Panc1 (cell line): ENCODE data around the gene WNT3A. TPM values are rescaled to one million over a fixed set of nuclear protein-coding genes. Genes with fewer than 3 reads are reported as not detected.

Source experiments
- ATAC-seq: fragments of 200-7000 bp; cut with Tn5 transposase; 2 replicates; pipeline ENCODE4 v1.9.1; 2020; ENCODE audit warnings: mild to moderate bottlenecking, moderate library complexity
- BruUV-seq: library from RNA; stranded (reverse); fragments of 400-500 nt; replicated peaks from 2 replicates; lab custom pipeline; 2021; lab: Mats Ljungman, UMichigan
- CTCF ChIA-PET: fragments of 300-600 bp; sonication (Branson Sonifier 250); formaldehyde crosslinking; loops from one replicate; lab custom pipeline; 2022; ENCODE audit warnings: antibody characterized with exemption; lab: Charles Lee
- POLR2A ChIA-PET: fragments of 300-600 bp; sonication (Branson Sonifier 250); formaldehyde crosslinking; loops from one replicate; lab custom pipeline; 2022; ENCODE audit warnings: antibody characterized with exemption; lab: Charles Lee
- DNase-seq: peaks from one replicate; pipeline ENCODE4 v3.0.0-alpha.2; 2010; ENCODE audit warnings: low read depth, low spot score
- H3K27ac ChIP-seq: 2 replicates; pipeline ENCODE4 v1.5.1; 2011; ENCODE audit warnings: mild to moderate bottlenecking, low read length, inconsistent platforms
- H3K27me3 ChIP-seq: fragments of 200-500 bp; sonication (Bioruptor generic); 2 replicates; pipeline ENCODE4 v1.6.0; 2014; ENCODE audit warnings: low read length, inconsistent platforms; ENCODE audit not compliant: control insufficient read depth, insufficient read depth
- H3K36me3 ChIP-seq: fragments of 200-500 bp; sonication (Bioruptor generic); 2 replicates; pipeline ENCODE4 v1.5.1; 2014; ENCODE audit warnings: inconsistent platforms, mild to moderate bottlenecking, low read length, moderate library complexity; ENCODE audit not compliant: control insufficient read depth, insufficient read depth
- H3K4me1 ChIP-seq: 2 replicates; pipeline ENCODE4 v1.5.1; 2011; ENCODE audit warnings: inconsistent platforms, mild to moderate bottlenecking, low read length, moderate library complexity; ENCODE audit not compliant: control insufficient read depth, insufficient read depth
- H3K4me3 ChIP-seq, 2 experiments: 2 replicates each; pipeline ENCODE4 v1.5.1; 2011 to 2012; ENCODE audit warnings: low read depth in 2 of 2, low read length in 2 of 2, mild to moderate bottlenecking in 2 of 2, inconsistent platforms in 1 of 2, moderate library complexity in 1 of 2
- H3K9me3 ChIP-seq: fragments of 200-500 bp; sonication (Bioruptor generic); 2 replicates; pipeline ENCODE4 v1.5.1; 2014; ENCODE audit warnings: low read depth, mild to moderate bottlenecking, inconsistent platforms, low read length, moderate library complexity; ENCODE audit not compliant: control insufficient read depth, insufficient read depth
- CTCF ChIP-seq: fragments of 450-650 bp; IDR thresholded peaks from 2 replicates; pipeline ENCODE4 v1.5.1; 2017; ENCODE audit warnings: mild to moderate bottlenecking
- POLR2AphosphoS5 ChIP-seq: IDR thresholded peaks from 2 replicates; pipeline ENCODE4 v1.6.1; 2012; ENCODE audit warnings: mild to moderate bottlenecking, low read depth, low read length, moderate library complexity
- REST ChIP-seq, 2 experiments: IDR thresholded peaks; 2 replicates each; pipeline ENCODE4 v1.6.1; 2011 to 2012; ENCODE audit warnings: low read depth in 2 of 2, control low read depth in 1 of 2, low read length in 1 of 2, mild to moderate bottlenecking in 1 of 2, moderate library complexity in 1 of 2; ENCODE audit not compliant: insufficient read depth in 1 of 2
- SIN3A ChIP-seq: IDR thresholded peaks from 2 replicates; pipeline ENCODE4 v1.6.1; 2012; ENCODE audit warnings: low read depth, mild to moderate bottlenecking, low read length, moderate library complexity, borderline replicate concordance; ENCODE audit not compliant: insufficient read depth
- TCF7L2 ChIP-seq: IDR thresholded peaks from 2 replicates; pipeline ENCODE4 v1.6.1; 2011; ENCODE audit warnings: mild to moderate bottlenecking, low read depth, low read length, inconsistent platforms
- in situ Hi-C: cut with HindIII; loops from 2 replicates; pipeline ENCODE4 v1.10.0; 2016; ENCODE audit warnings: low sequenced_read_pairs, low pct_unique_long_range_greater_than_20kb
- intact Hi-C: fragments of 100-400 bp; cut with micrococcal nuclease; formaldehyde crosslinking; loops from one replicate; pipeline ENCODE4 v1.10.0; 2022; ENCODE audit not compliant: unreplicated experiment
- total RNA-seq: library from RNA; stranded (reverse); gene quantifications from one replicate; pipeline ENCODE4 v1.2.1, GENCODE V29; 2021; ENCODE audit not compliant: unreplicated experiment

Gene WNT3A
- total RNA-seq, 1 experiment from 2014 or later: not detected

DNA sequence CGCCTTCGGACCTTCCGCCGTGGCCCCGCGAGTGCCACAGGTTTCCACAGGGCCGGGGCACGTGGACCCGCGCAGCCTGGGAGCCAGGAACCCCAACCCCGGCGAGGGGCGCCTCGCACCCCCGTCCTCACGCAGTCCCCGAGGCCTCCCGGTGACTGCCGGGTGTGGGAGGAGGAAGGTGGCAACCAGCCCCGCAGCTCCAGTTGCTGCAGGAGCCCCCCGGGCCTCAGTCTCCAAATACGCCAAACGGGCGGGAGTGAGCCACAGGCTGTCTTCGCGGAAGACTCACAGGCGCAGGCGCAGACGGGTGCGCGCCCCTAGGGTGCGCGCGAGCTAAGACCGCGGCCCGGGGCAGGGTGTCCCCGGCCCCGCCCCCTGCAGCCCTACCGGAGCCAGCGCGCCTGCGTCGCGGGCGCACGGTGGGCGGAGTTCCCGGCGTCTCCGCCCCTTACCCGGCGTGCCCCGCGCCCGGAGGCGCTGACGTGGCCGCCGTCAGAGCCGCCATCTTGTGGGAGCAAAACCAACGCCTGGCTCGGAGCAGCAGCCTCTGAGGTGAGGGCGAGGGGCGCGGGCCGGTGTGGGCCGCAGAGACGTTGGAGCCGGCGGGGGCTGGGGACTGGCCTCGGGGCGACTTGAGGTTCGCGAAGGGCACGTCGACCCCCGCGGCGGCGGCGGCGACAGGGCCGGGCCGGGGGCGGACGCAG, 75.6 kb downstream of the WNT3A start, which contains the start of gene ARF1:
Gene ARF1, plus strand, starts transcription at position 495 of the 704 bp plus-strand sequence. CDS start 14,407 bp downstream, outside the sequence.
- peak; percentile 77 for TF ChIP-seq POLR2AphosphoS5
- TF ChIP-seq TCF7L2: no peak
- TF ChIP-seq SIN3A: peak; percentile 79; the same call in 1 of the 2 replicates
- TF ChIP-seq REST (IDR thresholded peaks at IDR 0.05; ENCODE audit: insufficient read depth in 1 of 2, low read depth in 2 of 2, low read length in 1 of 2): no peak
- TF ChIP-seq CTCF: no peak
- Histone ChIP-seq H3K4me3 (peak within 1 kb of the TSS; percentile 87 to 98), H3K36me3 (peaks cover 7% of the 10 kb centered on the region; the same call in 1 of the 2 replicates), H3K4me1 (peaks cover 41% of the 10 kb centered on the region), H3K9me3 (no peaks in the 10 kb centered on the region), H3K27me3 (no peaks in the 10 kb centered on the region), H3K27ac (peak within 1 kb of the TSS; percentile 82)
- BruUV-seq: no TSS peak
- peak; percentile 90 for ATAC-seq
- in situ Hi-C loops (no loop called here), intact Hi-C loops (no loop called here)
- ChIA-PET POLR2A (interaction anchor here (0.5 to 0.6 kb wide), 2 partner anchors 81 to 139 kb away, joined by 3 to 5 read pairs; no protein-coding TSS in a partner anchor), CTCF (interaction anchor here (0.6 kb wide), 1 partner anchor 21 kb away, joined by 5 read pairs; no protein-coding TSS in a partner anchor)
- DNase-seq: peak; percentile 65

DNA sequence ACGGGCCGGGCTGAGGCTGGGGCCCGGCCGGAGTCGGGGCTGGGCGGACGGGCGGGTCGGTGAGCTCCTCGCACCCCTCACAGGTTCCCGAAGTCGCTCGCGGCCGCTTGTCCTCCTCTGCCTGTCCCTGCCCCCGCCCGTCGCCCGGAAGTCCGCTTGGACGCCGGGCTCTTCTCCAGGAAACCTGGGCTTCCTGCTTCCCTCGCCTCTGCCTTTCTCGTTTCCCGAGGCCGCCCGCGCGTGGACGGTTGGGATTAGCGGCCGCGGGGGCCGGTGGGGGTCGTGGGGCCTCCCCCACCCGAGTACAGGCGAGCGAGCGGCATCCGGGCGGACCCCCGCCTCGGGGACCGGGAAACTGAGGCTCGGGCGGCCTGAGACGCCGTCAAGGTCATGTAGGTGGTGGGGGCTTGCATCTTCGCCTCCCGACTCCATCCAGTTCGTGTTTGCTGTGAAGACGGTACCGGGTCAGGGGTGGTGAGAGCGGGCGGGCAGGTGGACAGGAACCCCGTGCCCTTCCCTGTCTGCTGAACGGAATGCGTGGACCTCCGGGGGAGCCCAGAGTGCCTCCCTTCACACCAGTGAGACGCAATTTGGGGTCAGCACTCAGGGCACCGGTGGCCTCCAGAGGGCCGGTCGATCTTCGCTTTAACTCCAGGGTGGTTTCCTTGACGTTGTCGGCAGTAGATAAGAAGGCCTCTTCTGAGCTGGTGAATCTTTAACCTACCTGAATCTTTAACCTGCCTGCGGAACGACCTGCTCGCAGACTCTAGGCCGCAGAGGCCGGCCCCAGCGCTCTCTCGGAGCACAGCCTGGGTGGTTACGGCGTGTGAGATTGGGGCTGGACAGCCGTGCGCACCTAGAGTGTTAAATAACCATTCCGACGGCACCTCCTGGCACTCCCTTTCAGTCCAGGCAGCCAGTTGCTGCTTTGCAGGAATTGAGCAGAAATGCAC, 76.4 kb downstream of the WNT3A start:
- no TSS peak for BruUV-seq
- in situ Hi-C loops: no loop called here
- Histone ChIP-seq H3K27me3 (no peaks in the 10 kb centered on the region), H3K27ac (peak overlapping the region; percentile 82), H3K4me3 (peak overlapping the region; percentile 87 to 98), H3K9me3 (no peaks in the 10 kb centered on the region), H3K4me1 (peaks cover 49% of the 10 kb centered on the region), H3K36me3 (peaks cover 7% of the 10 kb centered on the region; the same call in 1 of the 2 replicates)
- intact Hi-C loops: no loop called here
- CTCF ChIA-PET: interaction anchor here (0.6 kb wide), 1 partner anchor 20 kb away, joined by 5 read pairs; no protein-coding TSS in a partner anchor
- POLR2A ChIA-PET: no interaction called here
- ATAC-seq (peak; percentile 15), DNase-seq (no peak)
- TF ChIP-seq POLR2AphosphoS5 (no peak), CTCF (no peak), TCF7L2 (no peak), REST (IDR thresholded peaks at IDR 0.05; ENCODE audit: insufficient read depth in 1 of 2, low read depth in 2 of 2, low read length in 1 of 2) (no peak)
